HT-29 (cell line): ENCODE results near the gene TRAPPC3. TPM values are rescaled to one million over a fixed set of nuclear protein-coding genes. Genes with fewer than 3 reads are reported as not detected.

ENCODE experiments used
- small RNA-seq: library from RNA; depleted of rRNA; stranded (forward); fragments of <200 nt; gene quantifications from one replicate; pipeline ENCODE3, GENCODE V24; 2014
- total RNA-seq: library from RNA; depleted of rRNA; stranded (reverse); fragments of >200 nt; shearing (Covaris generic); gene quantifications from 2 replicates; pipeline ENCODE4 v1.2.3, GENCODE V29; 2014; rRNA removed

Gene TRAPPC3
- total RNA-seq, 1 experiment from 2014 or later = 65.8 TPM

Small RNAs within 50 kb of the gene (small RNA-seq; reads per million reads assigned to genes)
- not detected for gene RN7SL131P

Other genes starting within 250 kb of the TRAPPC3 start
- 14.7 and 29.7 TPM in 2 replicates for gene AGO3, start 218.4 kb downstream of the TRAPPC3 start, total RNA-seq
- gene TEKT2, start 65.4 kb downstream of the TRAPPC3 start, total RNA-seq = not detected in 2 replicates
- 61.8 and 68.7 TPM in 2 replicates for gene ADPRS, start 60.6 kb downstream of the TRAPPC3 start, total RNA-seq
- not detected in 2 replicates for gene COL8A2, start 24.3 kb downstream of the TRAPPC3 start, total RNA-seq
- 76.6 and 81.5 TPM in 2 replicates for gene MAP7D1, start 6.7 kb upstream of the TRAPPC3 start, total RNA-seq
- gene THRAP3, start 75.0 kb upstream of the TRAPPC3 start, total RNA-seq = 46.6 and 64.4 TPM in 2 replicates
- gene SH3D21, start 156.9 kb upstream of the TRAPPC3 start, total RNA-seq = 12.6 and 14.8 TPM in 2 replicates
- 25.0 and 32.9 TPM in 2 replicates for gene EVA1B, start 174.2 kb upstream of the TRAPPC3 start, total RNA-seq
- gene STK40, start 236.4 kb upstream of the TRAPPC3 start, total RNA-seq = 21.0 and 26.2 TPM in 2 replicates
- 13.4 and 13.8 TPM in 2 replicates for gene LSM10, start 248.4 kb upstream of the TRAPPC3 start, total RNA-seq